SK-N-SH (cell line): Measurements from ENCODE around the gene GPC5.

Experiments used
- CHD2 ChIP-seq: fragments of 150-350 bp; IDR thresholded peaks from 2 replicates; pipeline ENCODE4 v1.6.1; 2018; ENCODE audit warnings: low read length; ENCODE audit not compliant: partially characterized antibody
- CTCF ChIP-seq: fragments of 200-600 bp; sonication (generic); IDR thresholded peaks from 2 replicates; pipeline ENCODE4 v1.6.1; 2017; ENCODE audit warnings: antibody characterized with exemption, mild to moderate bottlenecking, moderate library complexity
- FOXJ3 ChIP-seq: sonication (generic); formaldehyde crosslinking; IDR thresholded peaks from 2 replicates; pipeline ENCODE4 v1.5.1; 2020; ENCODE audit warnings: mild to moderate bottlenecking, missing genetic modification reagents
- MEF2A ChIP-seq: IDR thresholded peaks from 2 replicates; pipeline ENCODE4 v1.4.0; 2012; ENCODE audit warnings: low read depth, borderline replicate concordance
- POLR2AphosphoS5 ChIP-seq: IDR thresholded peaks from 2 replicates; pipeline ENCODE4 v1.6.1; 2012; ENCODE audit warnings: low read depth, low read length
- REST ChIP-seq: IDR thresholded peaks from 2 replicates; pipeline ENCODE4 v1.6.1; 2012; ENCODE audit warnings: mild to moderate bottlenecking, low read depth, low read length, moderate library complexity
- TAF1 ChIP-seq: IDR thresholded peaks from 2 replicates; pipeline ENCODE4 v1.6.1; 2012; ENCODE audit warnings: low read depth, mild to moderate bottlenecking, low read length, moderate library complexity, borderline replicate concordance
- TEAD4 ChIP-seq: IDR thresholded peaks from 2 replicates; pipeline ENCODE4 v1.4.0; 2012; ENCODE audit warnings: mild to moderate bottlenecking, borderline replicate concordance; ENCODE audit not compliant: insufficient read depth
- USF1 ChIP-seq: IDR thresholded peaks from 2 replicates; pipeline ENCODE4 v1.4.0; 2012; ENCODE audit warnings: low read depth, borderline replicate concordance
- ZBTB33 ChIP-seq: IDR thresholded peaks from 2 replicates; pipeline ENCODE4 v1.4.0; 2012; ENCODE audit warnings: low read depth, borderline replicate concordance

GRCh38 chr13:91907398-91907797 is 509.0 kb downstream of the GPC5 start:
- TF ChIP-seq ZBTB33 (no peak), TEAD4 (no peak), CHD2 (no peak), POLR2AphosphoS5 (no peak), TAF1 (no peak), CTCF (no peak), FOXJ3 (CRISPR knock-in tag) (no peak), MEF2A (no peak), USF1 (no peak), REST (no peak)
